Measurements from ENCODE around the gene RTL9.

Gene RTL9

DNA sequence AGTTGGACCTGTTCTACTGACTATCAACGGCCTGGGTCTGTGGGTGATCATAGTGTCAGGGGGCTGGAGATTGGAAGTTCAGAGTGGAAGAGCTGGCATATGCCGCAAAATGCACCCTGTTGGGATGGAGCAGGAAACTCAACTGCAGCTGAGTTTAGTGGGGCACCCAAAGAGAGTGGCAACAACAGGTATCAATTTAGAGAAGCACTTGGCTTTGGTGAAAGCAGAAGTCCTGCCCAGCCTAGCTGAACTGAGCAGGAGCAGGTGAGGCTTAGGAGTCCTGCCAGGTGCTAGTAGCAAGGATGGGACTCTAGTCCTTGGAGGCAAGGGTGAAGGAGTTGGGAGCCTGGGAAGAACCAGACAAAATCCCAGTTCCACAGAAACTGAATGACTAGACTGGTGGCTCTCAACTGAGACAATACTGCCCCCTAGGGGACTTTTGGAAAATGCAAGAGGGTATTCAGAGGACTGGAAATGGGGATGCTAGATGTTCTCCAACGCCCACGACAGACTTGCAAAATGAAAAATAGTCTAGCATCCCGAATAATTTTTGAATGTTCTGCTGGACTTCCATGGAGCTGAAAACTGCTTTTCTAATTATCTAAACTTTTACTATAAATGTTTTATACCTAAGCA lies 49.4 kb downstream of the RTL9 start:
- no peak for DNase-seq

Measured in cortex of kidney (tissue), 1 donor.